ENCODE results near the gene B4GALNT3.

Gene B4GALNT3

GRCh38 chr12:545835-546234 is 86.1 kb downstream of the B4GALNT3 start:
- DNase-seq (ENCODE audit: low spot score) = no peak
- no peak for TF ChIP-seq CTCF (IDR thresholded peaks at IDR 0.05; ENCODE audit: extremely low read depth, missing control alignments)

GRCh38 chr12:546265-546919 is 86.7 kb downstream of the B4GALNT3 start:
- DNase-seq (ENCODE audit: low spot score) = no peak
- TF ChIP-seq CTCF (IDR thresholded peaks at IDR 0.05; ENCODE audit: extremely low read depth, missing control alignments) = no peak

- TF ChIP-seq CTCF (IDR thresholded peaks at IDR 0.05; ENCODE audit: extremely low read depth, missing control alignments) = peak; percentile 100
- peak; percentile 91 for DNase-seq (ENCODE audit: low spot score)
Observed at GRCh38 chr12:546920-547845, 87.4 kb downstream of the B4GALNT3 start.

GRCh38 chr12:547883-548470 is 88.2 kb downstream of the B4GALNT3 start:
- no peak for TF ChIP-seq CTCF (IDR thresholded peaks at IDR 0.05; ENCODE audit: extremely low read depth, missing control alignments)
- DNase-seq (ENCODE audit: low spot score) = no peak

- no peak for DNase-seq (ENCODE audit: low spot score)
- TF ChIP-seq CTCF (IDR thresholded peaks at IDR 0.05; ENCODE audit: extremely low read depth, missing control alignments) = no peak
Observed at GRCh38 chr12:549476-550082, 89.8 kb downstream of the B4GALNT3 start.

GRCh38 chr12:550473-551260 is 90.9 kb downstream of the B4GALNT3 start:
- TF ChIP-seq CTCF (IDR thresholded peaks at IDR 0.05; ENCODE audit: extremely low read depth, missing control alignments) = no peak

More at GRCh38 chr12:550473-551260, 90.9 kb downstream of the B4GALNT3 start:
- no peak for DNase-seq (ENCODE audit: low spot score)

Measured in GM20000 (cell line).